Endodermal cell (in vitro differentiated cells): ENCODE data around the gene AUTS2. TPM values are rescaled to one million over a fixed set of nuclear protein-coding genes. Genes with fewer than 3 reads are reported as not detected.
A peak's percentile ranks its signal among the peaks of the same experiment; 100 is the strongest.

Experiments used
- DNase-seq: peaks from one replicate; pipeline ENCODE4 v3.0.0-alpha.2; 2017
- H3K27ac ChIP-seq: 2 replicates; pipeline ENCODE4 v1.5.1; 2013; ENCODE audit warnings: mild to moderate bottlenecking, low read depth, low read length, moderate library complexity
- H3K27me3 ChIP-seq: 2 replicates; pipeline ENCODE4 v1.6.1; 2013; ENCODE audit warnings: mild to moderate bottlenecking, low read length, moderate library complexity; ENCODE audit not compliant: insufficient read depth, control insufficient read depth, poor library complexity, severe bottlenecking
- H3K36me3 ChIP-seq: 2 replicates; pipeline ENCODE4 v1.7.0; 2013; ENCODE audit warnings: mild to moderate bottlenecking, low read length, moderate library complexity; ENCODE audit not compliant: control insufficient read depth, insufficient read depth
- H3K4me1 ChIP-seq: one replicate; pipeline ENCODE4 v1.7.0; 2013; ENCODE audit warnings: low read length; ENCODE audit not compliant: control insufficient read depth, insufficient read depth
- H3K4me3 ChIP-seq: 2 replicates; pipeline ENCODE4 v1.5.1; 2013; ENCODE audit warnings: mild to moderate bottlenecking, low read length, moderate library complexity
- H3K9ac ChIP-seq: 2 replicates; pipeline ENCODE4 v1.6.1; 2013; ENCODE audit warnings: mild to moderate bottlenecking, low read length, moderate library complexity; ENCODE audit not compliant: poor library complexity, severe bottlenecking; ENCODE audit errors: extremely low read depth
- H3K9me3 ChIP-seq: 2 replicates; pipeline ENCODE4 v1.6.1; 2013; ENCODE audit warnings: mild to moderate bottlenecking, low read length, moderate library complexity; ENCODE audit not compliant: control insufficient read depth
- H3K27ac Mint-ChIP-seq: 2 replicates; pipeline ENCODE4 v1.8.0; 2020; ENCODE audit warnings: mixed read lengths
- H3K27me3 Mint-ChIP-seq: 2 replicates; pipeline ENCODE4 v1.8.0; 2021; ENCODE audit warnings: mild to moderate bottlenecking, mixed read lengths; ENCODE audit not compliant: insufficient read depth
- H3K36me3 Mint-ChIP-seq: 2 replicates; pipeline ENCODE4 v1.8.0; 2020; ENCODE audit warnings: low read depth, mixed read lengths
- H3K4me1 Mint-ChIP-seq: 2 replicates; pipeline ENCODE4 v1.8.0; 2020; ENCODE audit warnings: mixed read lengths
- H3K4me3 Mint-ChIP-seq: 2 replicates; pipeline ENCODE4 v1.8.0; 2020; ENCODE audit warnings: mild to moderate bottlenecking, moderate library complexity, mixed read lengths
- H3K9me3 Mint-ChIP-seq: 2 replicates; pipeline ENCODE4 v1.8.0; 2020; ENCODE audit warnings: mild to moderate bottlenecking, mixed read lengths
- CTCF ChIP-seq: fragments of 200-600 bp; sonication (generic); conservative IDR thresholded peaks from 2 replicates; pipeline ENCODE4 v1.5.0; 2021; ENCODE audit warnings: antibody characterized with exemption, mild to moderate bottlenecking
- WGBS, 2 experiments: methylation state at CpG; one replicate each; pipeline versions ENCODE4 v1.1.5 to v1.1.7; 2013; ENCODE audit warnings: missing lambda C conversion rate in 2 of 2, mixed read lengths in 1 of 2; ENCODE audit not compliant: insufficient coverage in 1 of 2, insufficient read length in 1 of 2; 5-methylcytosine and 5-hydroxymethylcytosine counted together
- total RNA-seq, 2 donors: library from RNA; stranded (reverse); fragmentation: NEBNext Ultra II Directional in 1 of 2; extraction: Animal tissue kit (Norgen Biotek cat#: 25700) in 1 of 2; gene quantifications; 2 replicates in 1 of 2; 3 replicates in 1 of 2; pipeline ENCODE4 v1.2.1, GENCODE V29; 2021

Gene AUTS2
- total RNA-seq, 2 donors from 2014 or later, result 76.8 to 106 TPM

- WGBS, 2 experiments, result 95 to 100% methylated on average over 4 of the region's 4 CpGs
- Histone ChIP-seq H3K36me3 (no peaks in the 10 kb centered on the region), H3K4me1 (peaks cover 8% of the 10 kb centered on the region), H3K9ac (no peak overlapping the region), H3K9me3 (no peaks in the 10 kb centered on the region), H3K27me3 (no peaks in the 10 kb centered on the region), H3K4me3 (no peak overlapping the region), H3K27ac (no peak overlapping the region)
- Mint-ChIP-seq H3K4me1 (peaks cover 63% of the 10 kb centered on the region), H3K4me3 (no peak overlapping the region), H3K27me3 (no peaks in the 10 kb centered on the region), H3K9me3 (no peaks in the 10 kb centered on the region), H3K36me3 (peaks cover 3% of the 10 kb centered on the region), H3K27ac (no peak overlapping the region)
- no peak for TF ChIP-seq CTCF
- DNase-seq, result no peak
Observed at GRCh38 chr7:69635555-69636185, 37.4 kb downstream of the AUTS2 start.

GRCh38 chr7:69638674-69639073 lies 40.4 kb downstream of the AUTS2 start:
- no peaks in the 10 kb centered on the region for H3K27me3 ChIP-seq
- no peak for DNase-seq
- no peaks in the 10 kb centered on the region for H3K9me3 ChIP-seq
- no peak for TF ChIP-seq CTCF
- Mint-ChIP-seq H3K36me3 (peaks cover 2% of the 10 kb centered on the region), H3K27me3 (no peaks in the 10 kb centered on the region), H3K4me3 (no peak overlapping the region), H3K27ac (no peak overlapping the region), H3K4me1 (peaks cover 60% of the 10 kb centered on the region), H3K9me3 (no peaks in the 10 kb centered on the region)
- H3K9ac ChIP-seq, result no peak overlapping the region
- H3K4me1 ChIP-seq, result peaks cover 18% of the 10 kb centered on the region
- WGBS, 2 experiments, result 77% methylated on average over 1 of the region's 1 CpG; no CpG with 5 or more reads in 1 of the 2 experiments
- H3K36me3 ChIP-seq, result no peaks in the 10 kb centered on the region
- no peak overlapping the region for H3K4me3 ChIP-seq
- H3K27ac ChIP-seq, result no peak overlapping the region

GRCh38 chr7:69640216-69640615 lies 41.9 kb downstream of the AUTS2 start:
- TF ChIP-seq CTCF, result no peak
- no peaks in the 10 kb centered on the region for H3K36me3 Mint-ChIP-seq
- H3K4me1 ChIP-seq, result peaks cover 23% of the 10 kb centered on the region
- no peak overlapping the region for H3K4me3 Mint-ChIP-seq
- no peaks in the 10 kb centered on the region for H3K9me3 Mint-ChIP-seq
- H3K27me3 ChIP-seq, result no peaks in the 10 kb centered on the region
- 69 to 91% methylated on average over 3 of the region's 3 CpGs for WGBS, 2 experiments
- no peak overlapping the region for H3K9ac ChIP-seq
- peak overlapping the region; percentile 74 for H3K27ac Mint-ChIP-seq
- DNase-seq, result no peak
- H3K4me3 ChIP-seq, result no peak overlapping the region
- H3K36me3 ChIP-seq, result no peaks in the 10 kb centered on the region
- H3K27me3 Mint-ChIP-seq, result no peaks in the 10 kb centered on the region
- H3K4me1 Mint-ChIP-seq, result peaks cover 58% of the 10 kb centered on the region
- H3K9me3 ChIP-seq, result no peaks in the 10 kb centered on the region
- H3K27ac ChIP-seq, result no peak overlapping the region
